Measurements from ENCODE around the gene JARID2.

Gene JARID2

GRCh38 chr6:15557174-15557573 is 311.3 kb downstream of the JARID2 start:
- no peak for DNase-seq

GRCh38 chr6:15560713-15561112 is 314.8 kb downstream of the JARID2 start:
- DNase-seq, result no peak

- no peak for DNase-seq
Measured at GRCh38 chr6:15561447-15562199, 315.8 kb downstream of the JARID2 start.

GRCh38 chr6:15562977-15563376 is 317.1 kb downstream of the JARID2 start:
- DNase-seq, result no peak

- no peak for DNase-seq
Measured at GRCh38 chr6:15569035-15569995, 323.4 kb downstream of the JARID2 start.

GRCh38 chr6:15570171-15570570 is 324.3 kb downstream of the JARID2 start:
- no peak for DNase-seq

Data from NCI-H524 treated with DMSO at 0.1 percent for 48 hours (cell line).